ENCODE results near the gene RSU1. TPM values are rescaled to one million over a fixed set of nuclear protein-coding genes. Genes with fewer than 3 reads are reported as not detected.

The RSU1 gene
- total RNA-seq, 6 donors from 2014 or later: 36.7 to 81.4 (median 48.0) TPM

DNA sequence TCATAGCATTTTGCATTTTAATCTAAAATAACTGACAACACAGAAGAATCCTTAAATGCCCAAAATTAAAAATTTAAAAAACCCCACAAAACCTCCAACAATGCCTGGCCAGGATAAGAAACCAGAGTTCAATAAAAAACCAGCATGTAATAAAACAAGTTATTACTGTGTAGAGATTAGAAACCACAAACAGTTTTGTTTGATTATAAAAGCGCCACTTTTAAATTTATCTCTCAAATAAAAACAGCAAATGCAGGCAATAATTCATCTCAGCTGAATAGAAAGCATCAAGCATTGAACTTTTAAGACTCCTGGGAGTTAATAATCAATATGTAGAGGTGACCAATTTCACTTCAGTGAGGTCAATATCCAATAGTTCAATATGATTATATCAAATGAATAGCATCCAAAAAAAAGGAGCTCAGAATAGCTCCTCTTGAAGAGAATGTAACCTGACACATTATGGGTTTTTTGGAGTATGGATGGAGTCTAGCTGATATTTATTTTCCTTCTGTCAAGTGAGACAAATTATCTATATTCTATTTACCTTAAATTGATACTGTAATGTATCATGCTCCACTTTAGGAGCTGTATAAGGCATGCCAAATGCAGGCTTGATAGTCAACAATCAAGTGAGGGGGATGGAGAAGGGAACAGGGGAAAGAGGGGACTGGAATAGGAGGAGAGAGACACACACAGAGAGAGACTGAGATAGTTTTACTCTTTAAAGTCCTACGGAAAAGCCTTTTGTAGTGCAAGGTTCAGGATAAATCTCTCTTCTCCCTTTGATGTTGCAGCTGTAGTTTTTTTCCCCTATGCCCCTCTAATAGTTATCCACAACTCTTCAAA, 130.9 kb downstream of the RSU1 start:
- no peaks in the 10 kb centered on the region for H3K4me1 ChIP-seq
- DNase-seq (no peak), ATAC-seq (ENCODE audit: low FRiP score in 2 of 2) (no peak)
- no peaks in the 10 kb centered on the region for H3K27me3 ChIP-seq
- peaks cover 0 to 9% (median 1%) of the 10 kb centered on the region in 4 donors for H3K36me3 ChIP-seq
- no peak overlapping the region for H3K27ac ChIP-seq
- no peaks in the 10 kb centered on the region for H3K9me3 ChIP-seq
- 70 to 84% methylated on average over 2 of the region's 2 CpGs for WGBS, 2 donors
- no peak overlapping the region for H3K4me3 ChIP-seq
- TF ChIP-seq POLR2AphosphoS5 (IDR thresholded peaks at IDR 0.05): no peak
- no peak for TF ChIP-seq EP300 (IDR thresholded peaks at IDR 0.05)
- TF ChIP-seq POLR2A (IDR thresholded peaks at IDR 0.05): no peak
- TF ChIP-seq, protein P1, sequence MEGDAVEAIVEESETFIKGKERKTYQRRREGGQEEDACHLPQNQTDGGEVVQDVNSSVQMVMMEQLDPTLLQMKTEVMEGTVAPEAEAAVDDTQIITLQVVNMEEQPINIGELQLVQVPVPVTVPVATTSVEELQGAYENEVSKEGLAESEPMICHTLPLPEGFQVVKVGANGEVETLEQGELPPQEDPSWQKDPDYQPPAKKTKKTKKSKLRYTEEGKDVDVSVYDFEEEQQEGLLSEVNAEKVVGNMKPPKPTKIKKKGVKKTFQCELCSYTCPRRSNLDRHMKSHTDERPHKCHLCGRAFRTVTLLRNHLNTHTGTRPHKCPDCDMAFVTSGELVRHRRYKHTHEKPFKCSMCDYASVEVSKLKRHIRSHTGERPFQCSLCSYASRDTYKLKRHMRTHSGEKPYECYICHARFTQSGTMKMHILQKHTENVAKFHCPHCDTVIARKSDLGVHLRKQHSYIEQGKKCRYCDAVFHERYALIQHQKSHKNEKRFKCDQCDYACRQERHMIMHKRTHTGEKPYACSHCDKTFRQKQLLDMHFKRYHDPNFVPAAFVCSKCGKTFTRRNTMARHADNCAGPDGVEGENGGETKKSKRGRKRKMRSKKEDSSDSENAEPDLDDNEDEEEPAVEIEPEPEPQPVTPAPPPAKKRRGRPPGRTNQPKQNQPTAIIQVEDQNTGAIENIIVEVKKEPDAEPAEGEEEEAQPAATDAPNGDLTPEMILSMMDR (IDR thresholded peaks at IDR 0.05): no peak

DNA sequence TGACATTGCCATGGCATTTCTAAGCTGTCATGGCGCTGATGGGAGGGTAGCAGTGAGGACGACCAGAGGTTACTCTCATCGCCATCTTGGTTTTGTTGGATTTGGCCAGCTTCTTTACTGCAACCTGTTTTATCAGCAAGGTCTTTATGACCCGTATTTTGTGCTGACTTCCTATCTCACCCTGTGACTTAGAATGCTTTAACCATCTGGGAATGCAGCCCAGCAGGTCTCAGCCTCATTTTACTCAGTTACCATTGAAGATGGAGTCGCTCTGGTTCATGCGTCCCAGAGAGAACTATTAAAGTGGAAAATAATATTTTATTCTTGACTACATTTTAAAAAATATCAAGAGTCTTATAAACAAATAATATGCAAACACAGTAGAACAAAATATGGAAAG, 131.7 kb downstream of the RSU1 start:
- ATAC-seq (ENCODE audit: low FRiP score in 2 of 2) (no peak), DNase-seq (no peak)
- H3K36me3 ChIP-seq: peaks cover 0 to 9% (median 1%) of the 10 kb centered on the region in 4 donors
- no peaks in the 10 kb centered on the region for H3K4me1 ChIP-seq
- H3K9me3 ChIP-seq: no peaks in the 10 kb centered on the region
- no peak for TF ChIP-seq POLR2AphosphoS5 (IDR thresholded peaks at IDR 0.05)
- TF ChIP-seq EP300 (IDR thresholded peaks at IDR 0.05): no peak
- TF ChIP-seq, protein P1 (IDR thresholded peaks at IDR 0.05): no peak
- TF ChIP-seq POLR2A (IDR thresholded peaks at IDR 0.05): no peak
- H3K27ac ChIP-seq: no peak overlapping the region
- no peak overlapping the region for H3K4me3 ChIP-seq
- WGBS, 2 donors: 91 to 92% methylated on average over 6 of the region's 6 CpGs
- no peaks in the 10 kb centered on the region for H3K27me3 ChIP-seq

DNA sequence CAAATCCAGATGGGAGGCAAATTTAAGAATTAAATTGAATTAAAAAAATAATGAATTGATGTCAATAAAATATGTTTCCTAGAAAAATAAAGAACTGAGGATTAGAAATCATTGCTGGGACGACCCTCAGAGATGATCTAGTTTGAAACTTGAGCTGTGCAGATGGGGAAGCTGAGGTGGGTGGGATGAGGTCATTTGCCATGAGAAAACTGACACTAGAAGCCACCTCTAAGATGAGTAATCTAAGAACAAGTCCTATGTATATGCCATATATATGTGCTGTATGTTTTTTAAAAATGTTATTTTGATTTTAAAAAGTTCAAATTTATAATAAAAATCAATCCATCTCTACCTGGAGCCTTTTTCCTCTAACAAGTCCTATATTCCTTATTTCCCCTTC, 135.7 kb downstream of the RSU1 start:
- Histone ChIP-seq H3K9me3 (no peaks in the 10 kb centered on the region), H3K36me3 (no peaks in the 10 kb centered on the region), H3K27ac (no peak overlapping the region), H3K4me3 (no peak overlapping the region), H3K4me1 (no peaks in the 10 kb centered on the region), H3K27me3 (no peaks in the 10 kb centered on the region)
- no peak for TF ChIP-seq POLR2AphosphoS5 (IDR thresholded peaks at IDR 0.05)
- no peak for DNase-seq
- ATAC-seq (ENCODE audit: low FRiP score in 2 of 2): no peak
- whole genome bisulfite sequencing, 2 donors: 69 to 77% methylated on average over 1 of the region's 1 CpG

DNA sequence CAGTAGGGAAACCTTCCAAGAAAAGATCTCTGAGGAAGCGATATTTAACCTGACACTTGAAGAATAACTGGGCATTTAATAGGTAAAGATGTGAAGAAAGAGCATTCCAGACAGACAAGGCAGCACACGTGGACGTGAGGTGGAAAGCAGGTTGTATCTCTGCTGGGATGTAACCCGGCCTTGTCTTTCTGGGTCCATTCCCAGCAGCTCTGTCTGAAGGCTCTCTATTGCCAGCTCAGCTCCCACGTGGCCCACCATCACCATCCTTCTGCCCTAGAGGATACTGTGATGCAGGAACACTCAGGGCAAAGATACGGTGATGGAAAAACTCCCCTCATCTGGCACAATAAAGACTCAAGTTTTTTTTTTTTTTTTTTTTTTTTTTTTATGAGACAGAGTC, 137.7 kb downstream of the RSU1 start:
- WGBS, 2 donors: 95 to 96% methylated on average over 6 of the region's 6 CpGs
- Histone ChIP-seq H3K4me3 (no peak overlapping the region), H3K27me3 (no peaks in the 10 kb centered on the region), H3K36me3 (no peaks in the 10 kb centered on the region), H3K9me3 (no peaks in the 10 kb centered on the region), H3K4me1 (no peaks in the 10 kb centered on the region), H3K27ac (no peak overlapping the region)
- no peak for ATAC-seq (ENCODE audit: low FRiP score in 2 of 2)
- DNase-seq: no peak
- TF ChIP-seq, protein P1 (IDR thresholded peaks at IDR 0.05): no peak

DNA sequence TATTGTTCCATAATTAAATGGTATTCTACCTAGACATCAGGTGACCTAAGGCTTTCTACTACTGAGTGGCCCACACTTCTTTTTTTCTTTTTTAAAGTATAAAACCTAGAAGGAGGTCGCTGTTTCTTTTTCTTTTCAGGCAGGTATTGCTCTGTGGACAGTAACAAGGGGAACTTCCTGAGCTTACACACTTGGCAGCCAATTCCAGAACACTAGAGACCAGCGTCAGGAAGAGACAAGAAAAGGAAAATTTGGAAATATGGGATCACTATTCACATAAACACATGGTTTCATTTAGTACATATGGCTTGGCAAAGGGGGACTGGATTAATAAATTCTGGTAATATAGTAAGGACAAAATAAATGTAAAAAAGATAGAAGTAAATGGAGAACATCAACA, 141.9 kb downstream of the RSU1 start:
- no peak for DNase-seq
- no peak overlapping the region for H3K27ac ChIP-seq
- WGBS, 2 donors: 92 to 93% methylated on average over 2 of the region's 2 CpGs
- H3K27me3 ChIP-seq: no peaks in the 10 kb centered on the region
- TF ChIP-seq POLR2A (IDR thresholded peaks at IDR 0.05): no peak
- TF ChIP-seq POLR2AphosphoS5 (IDR thresholded peaks at IDR 0.05): no peak
- TF ChIP-seq EP300 (IDR thresholded peaks at IDR 0.05): no peak
- TF ChIP-seq, protein P1 (IDR thresholded peaks at IDR 0.05): no peak
- no peak overlapping the region for H3K4me3 ChIP-seq
- peaks cover 0 to 6% (median 0%) of the 10 kb centered on the region in 4 donors for H3K36me3 ChIP-seq
- H3K4me1 ChIP-seq: no peaks in the 10 kb centered on the region
- H3K9me3 ChIP-seq: no peaks in the 10 kb centered on the region
- ATAC-seq (ENCODE audit: low FRiP score in 2 of 2): no peak
